ENCODE measurements around the gene CADM1. TPM values are rescaled to one million over a fixed set of nuclear protein-coding genes. Genes with fewer than 3 reads are reported as not detected.

Gene CADM1
- total and polyA plus RNA-seq, 9 of the 15 experiments (the other 6 are each of a cell fraction or from before 2014, with no cell fraction given), result 0.42 TPM; not detected in 8

GRCh38 chr11:115234794-115235193, 269.4 kb downstream of the CADM1 start (continued):
- TF ChIP-seq MGA (IDR thresholded peaks at IDR 0.05) (no peak), SRSF7 (optimal IDR thresholded peaks at IDR 0.05; ENCODE audit: low read depth, low read length) (no peak), SMARCC2 (IDR thresholded peaks at IDR 0.05; ENCODE audit: low read depth) (no peak)

Data from K562 (cell line).